AG04449 (cell line): ENCODE measurements around the gene GTPBP6.

ENCODE experiments used
- CTCF ChIA-PET: fragments of 350-600 bp; formaldehyde crosslinking; extraction: SDS; loops from one replicate; lab custom pipeline; 2021; ENCODE audit warnings: antibody characterized with exemption; lab: Yijun Ruan, JAX
- POLR2A ChIA-PET: fragments of 400-600, 350-600 bp; formaldehyde crosslinking; extraction: SDS; loops from one replicate; lab custom pipeline; 2020; ENCODE audit warnings: antibody characterized with exemption, inconsistent platforms; lab: Yijun Ruan, JAX
- DNase-seq: peaks from one replicate; pipeline ENCODE4 v3.0.0-alpha.2; 2010; ENCODE audit warnings: low read depth, low spot score
- H3K4me3 ChIP-seq: 2 replicates; pipeline ENCODE4 v1.5.1; 2011; ENCODE audit warnings: low read depth, mild to moderate bottlenecking, control low read depth, low read length
- TF ChIP-seq, protein P1 (sequence below): IDR thresholded peaks from one replicate; pipeline ENCODE4 v1.5.1; 2011; ENCODE audit warnings: mild to moderate bottlenecking, moderate library complexity, low read length, control low read depth, inconsistent platforms; ENCODE audit not compliant: insufficient read depth; ENCODE audit errors: missing control alignments

Gene GTPBP6

DNA sequence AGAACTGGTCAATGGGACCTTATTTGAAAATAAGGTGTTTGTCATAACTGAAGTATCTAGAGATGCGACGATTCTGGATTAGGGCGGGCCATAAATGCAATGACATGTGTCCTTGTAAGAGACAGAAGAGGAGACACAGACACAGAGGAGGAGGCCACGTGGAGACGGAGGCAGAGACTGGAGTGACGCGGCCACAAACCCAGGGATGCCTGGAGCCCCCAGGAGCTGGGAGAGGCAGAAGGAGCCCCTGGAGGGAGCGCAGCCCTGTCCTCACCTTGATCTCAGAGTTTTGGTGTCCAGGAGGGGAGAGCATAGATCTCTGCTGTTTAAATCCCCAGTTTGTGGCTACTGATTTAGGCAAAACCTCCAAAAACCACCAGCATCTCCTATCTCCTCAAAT, 5.0 kb downstream of the GTPBP6 start:
- no peak for DNase-seq
- POLR2A ChIA-PET: no interaction called here
- TF ChIP-seq, protein P1, sequence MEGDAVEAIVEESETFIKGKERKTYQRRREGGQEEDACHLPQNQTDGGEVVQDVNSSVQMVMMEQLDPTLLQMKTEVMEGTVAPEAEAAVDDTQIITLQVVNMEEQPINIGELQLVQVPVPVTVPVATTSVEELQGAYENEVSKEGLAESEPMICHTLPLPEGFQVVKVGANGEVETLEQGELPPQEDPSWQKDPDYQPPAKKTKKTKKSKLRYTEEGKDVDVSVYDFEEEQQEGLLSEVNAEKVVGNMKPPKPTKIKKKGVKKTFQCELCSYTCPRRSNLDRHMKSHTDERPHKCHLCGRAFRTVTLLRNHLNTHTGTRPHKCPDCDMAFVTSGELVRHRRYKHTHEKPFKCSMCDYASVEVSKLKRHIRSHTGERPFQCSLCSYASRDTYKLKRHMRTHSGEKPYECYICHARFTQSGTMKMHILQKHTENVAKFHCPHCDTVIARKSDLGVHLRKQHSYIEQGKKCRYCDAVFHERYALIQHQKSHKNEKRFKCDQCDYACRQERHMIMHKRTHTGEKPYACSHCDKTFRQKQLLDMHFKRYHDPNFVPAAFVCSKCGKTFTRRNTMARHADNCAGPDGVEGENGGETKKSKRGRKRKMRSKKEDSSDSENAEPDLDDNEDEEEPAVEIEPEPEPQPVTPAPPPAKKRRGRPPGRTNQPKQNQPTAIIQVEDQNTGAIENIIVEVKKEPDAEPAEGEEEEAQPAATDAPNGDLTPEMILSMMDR: no peak
- CTCF ChIA-PET: no interaction called here
- no peak overlapping the region for H3K4me3 ChIP-seq

DNA sequence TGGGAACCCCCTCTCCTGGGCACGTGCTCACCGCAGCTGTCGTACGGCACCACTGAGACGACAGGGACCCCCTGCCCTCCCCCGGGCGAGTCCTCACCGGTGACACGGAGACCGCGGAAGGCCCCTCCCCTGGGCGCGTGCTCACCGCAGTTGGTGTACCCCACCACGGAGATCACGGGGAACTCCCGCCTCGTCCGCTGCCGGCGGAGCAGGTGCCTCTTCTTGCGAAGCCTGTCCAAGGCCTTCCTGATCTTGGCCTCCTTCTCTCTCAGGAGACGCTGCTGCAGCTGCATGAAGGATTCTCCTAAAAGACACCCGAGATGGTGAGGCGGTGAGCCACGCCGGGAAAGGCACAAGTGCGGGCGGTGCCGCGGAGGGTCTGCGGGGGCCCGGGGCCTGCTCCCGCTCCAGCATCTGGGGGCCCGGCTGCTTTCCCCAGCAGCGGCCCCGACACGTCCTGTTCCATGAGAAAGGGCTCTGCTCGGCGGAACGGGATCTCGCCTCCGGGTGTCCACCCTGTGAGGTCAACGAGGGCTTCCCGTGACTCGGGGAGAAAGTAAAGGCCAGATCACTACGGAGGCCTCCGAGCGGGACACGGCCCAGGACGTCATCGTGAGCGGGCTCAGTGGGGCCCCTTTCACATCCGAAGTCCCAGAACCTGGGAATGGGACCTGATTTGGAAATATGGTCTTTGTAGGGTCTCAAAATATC, 5.8 kb downstream of the GTPBP6 start:
- ChIA-PET POLR2A (no interaction called here), CTCF (no interaction called here)
- TF ChIP-seq, protein P1: no peak
- DNase-seq: no peak
- H3K4me3 ChIP-seq: no peak overlapping the region

DNA sequence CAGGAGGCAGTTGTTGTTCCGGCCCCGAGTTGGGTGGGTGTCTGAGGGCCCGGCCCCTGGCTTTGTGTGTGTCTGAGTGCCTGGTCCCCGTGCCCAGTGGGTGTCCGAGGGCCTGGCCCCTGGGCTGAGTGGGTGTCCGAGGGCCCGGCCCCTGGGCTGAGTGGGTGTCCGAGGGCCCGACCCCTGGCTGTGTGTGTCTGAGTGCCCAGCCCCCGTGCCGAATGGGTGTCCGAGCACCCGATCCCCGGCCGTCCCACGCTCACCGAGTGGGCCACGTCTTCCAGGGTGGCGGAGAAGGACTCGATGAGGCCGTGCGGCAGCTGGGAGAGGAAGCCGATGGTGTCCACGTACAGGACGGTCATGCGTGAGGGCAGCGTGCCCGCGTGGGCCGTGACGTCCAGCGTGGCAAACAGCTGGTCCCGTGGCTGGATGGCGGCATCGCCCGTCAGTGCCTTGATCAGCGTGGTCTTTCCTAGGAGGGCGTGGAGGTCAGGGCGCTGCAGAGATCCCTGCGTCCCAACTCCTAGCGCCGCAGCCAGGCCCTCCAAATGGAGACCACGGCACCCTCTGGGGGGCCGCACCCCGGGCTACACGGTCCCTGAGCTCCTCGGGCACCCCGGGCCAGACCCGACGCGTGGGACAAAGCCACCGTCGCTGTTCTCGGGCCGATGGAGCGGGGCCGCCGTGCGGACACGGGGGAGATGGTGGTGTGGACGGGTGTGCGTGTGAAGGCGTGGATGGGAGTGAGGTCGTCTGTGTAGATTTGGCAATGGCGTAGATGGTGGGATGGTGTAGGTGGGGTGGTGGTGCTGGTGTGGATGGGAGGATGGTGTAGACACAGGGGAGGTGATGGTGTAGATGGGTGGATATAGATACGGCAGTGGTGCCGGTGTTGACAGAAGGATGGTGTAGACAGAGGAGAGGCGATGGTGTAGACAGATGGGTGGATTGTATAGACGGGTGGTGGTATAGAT, 7.2 kb downstream of the GTPBP6 start:
- CTCF ChIA-PET: no interaction called here
- POLR2A ChIA-PET: no interaction called here
- TF ChIP-seq, protein P1: no peak
- no peak for DNase-seq
- no peak overlapping the region for H3K4me3 ChIP-seq

DNA sequence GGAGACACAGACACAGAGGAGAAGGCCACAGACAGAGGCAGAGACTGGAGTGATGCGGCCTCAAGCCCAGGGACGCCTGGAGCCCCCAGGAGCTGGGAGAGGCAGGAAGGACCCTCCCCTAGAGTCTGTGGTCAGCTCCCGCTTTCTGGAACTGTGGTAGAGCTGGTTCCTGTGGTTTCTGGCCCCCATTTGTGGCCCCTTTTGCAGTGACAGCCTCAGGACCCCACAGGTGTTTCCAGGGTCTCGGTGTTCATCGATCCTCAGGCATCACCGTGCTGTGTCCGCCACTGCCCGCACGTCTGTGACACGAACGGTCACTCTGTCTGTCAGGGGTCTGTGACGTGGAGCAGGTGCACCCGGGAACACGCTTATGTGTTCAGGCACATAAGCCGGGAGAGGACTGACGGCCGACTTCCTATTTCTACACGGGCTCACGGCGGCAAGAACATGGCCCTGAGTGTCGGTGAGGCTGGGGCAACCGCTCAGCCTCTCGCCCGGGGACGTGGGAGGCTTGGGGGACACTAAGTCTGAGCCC, 7.9 kb downstream of the GTPBP6 start:
- TF ChIP-seq, protein P1: no peak
- ChIA-PET CTCF (no interaction called here), POLR2A (no interaction called here)
- H3K4me3 ChIP-seq: no peak overlapping the region
- no peak for DNase-seq

DNA sequence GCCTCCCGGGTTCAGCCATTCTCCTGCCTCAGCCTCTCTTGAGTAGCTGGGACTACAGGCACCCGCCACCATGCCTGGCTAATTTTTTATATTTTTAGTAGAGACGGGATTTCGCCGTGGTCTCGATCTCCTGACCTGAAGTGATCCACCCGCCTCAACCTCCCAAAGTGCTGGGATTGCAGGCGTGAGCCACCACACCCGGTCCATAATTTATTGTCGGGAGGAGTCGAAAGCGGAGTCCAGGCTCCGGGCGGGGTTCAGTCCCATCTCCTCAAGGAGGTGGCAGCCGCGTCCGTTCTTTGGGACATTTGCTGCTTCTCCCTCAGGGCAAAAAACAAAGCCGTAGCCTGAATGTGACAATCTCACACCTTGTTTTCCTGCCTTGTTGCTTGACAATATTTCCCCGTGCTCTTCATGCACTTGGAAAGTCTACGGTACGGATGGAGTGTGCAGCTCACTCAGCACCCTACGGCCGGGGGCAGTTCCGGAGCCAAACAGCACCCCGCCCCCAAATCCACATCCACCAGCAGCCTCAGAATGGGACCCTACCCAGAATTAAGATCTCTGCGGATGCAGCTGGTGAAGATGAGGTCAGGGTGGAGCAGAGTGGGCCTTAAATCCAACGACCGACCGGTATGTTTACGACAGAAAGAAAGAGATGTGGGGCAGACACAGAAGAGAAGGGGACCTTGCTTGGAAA, 9.6 kb downstream of the GTPBP6 start:
- H3K4me3 ChIP-seq: no peak overlapping the region
- TF ChIP-seq, protein P1: no peak
- CTCF ChIA-PET: no interaction called here
- POLR2A ChIA-PET: no interaction called here
- no peak for DNase-seq
